NCI-H2107 treated with DMSO at 0.1 percent for 48 hours (cell line): ENCODE data around the gene ZNF66.
"Not testable (repeated sequence)": the region's sequence is repeated elsewhere in the genome, so short reads cannot be mapped to it uniquely, and the experiment has no call there.

ENCODE experiments used
- DNase-seq: peaks from one replicate; lab custom pipeline; 2025; ENCODE audit not compliant: unreplicated experiment; lab: John Stamatoyannopoulos, UW

Gene ZNF66

GRCh38 chr19:20776083-20777076 lies at the start of gene ZNF66:
Gene ZNF66 (plus strand): TSS chr19:20776304. CDS start chr19:20776448, 144 bp downstream.
- DNase-seq: peak; percentile 81

- DNase-seq: not testable (repeated sequence)
These were observed 25.9 kb upstream of the ZNF66 start for GRCh38 chr19:20750169-20750568.

GRCh38 chr19:20752291-20752690 lies 23.8 kb upstream of the ZNF66 start:
- not testable (repeated sequence) for DNase-seq

GRCh38 chr19:20769225-20769736 lies 6.8 kb upstream of the ZNF66 start:
- DNase-seq: not testable (repeated sequence)

GRCh38 chr19:20787786-20788185 lies 11.7 kb downstream of the ZNF66 start:
- no peak for DNase-seq

GRCh38 chr19:20791806-20792205 lies 15.7 kb downstream of the ZNF66 start:
- DNase-seq: no peak

GRCh38 chr19:20806311-20807262 lies 30.5 kb downstream of the ZNF66 start:
- not testable (repeated sequence) for DNase-seq

- DNase-seq: no peak
These were observed 64.3 kb downstream of the ZNF66 start for GRCh38 chr19:20840371-20840770.
